Measurements from ENCODE around the gene CCDC194. TPM values are rescaled to one million over a fixed set of nuclear protein-coding genes. Genes with fewer than 3 reads are reported as not detected.

CCDC194 gene
- total and polyA plus RNA-seq, 2 of the 8 experiments (the other 6 are each of a cell fraction or from before 2014, with no cell fraction given): 0.33 TPM; not detected in 1

DNA sequence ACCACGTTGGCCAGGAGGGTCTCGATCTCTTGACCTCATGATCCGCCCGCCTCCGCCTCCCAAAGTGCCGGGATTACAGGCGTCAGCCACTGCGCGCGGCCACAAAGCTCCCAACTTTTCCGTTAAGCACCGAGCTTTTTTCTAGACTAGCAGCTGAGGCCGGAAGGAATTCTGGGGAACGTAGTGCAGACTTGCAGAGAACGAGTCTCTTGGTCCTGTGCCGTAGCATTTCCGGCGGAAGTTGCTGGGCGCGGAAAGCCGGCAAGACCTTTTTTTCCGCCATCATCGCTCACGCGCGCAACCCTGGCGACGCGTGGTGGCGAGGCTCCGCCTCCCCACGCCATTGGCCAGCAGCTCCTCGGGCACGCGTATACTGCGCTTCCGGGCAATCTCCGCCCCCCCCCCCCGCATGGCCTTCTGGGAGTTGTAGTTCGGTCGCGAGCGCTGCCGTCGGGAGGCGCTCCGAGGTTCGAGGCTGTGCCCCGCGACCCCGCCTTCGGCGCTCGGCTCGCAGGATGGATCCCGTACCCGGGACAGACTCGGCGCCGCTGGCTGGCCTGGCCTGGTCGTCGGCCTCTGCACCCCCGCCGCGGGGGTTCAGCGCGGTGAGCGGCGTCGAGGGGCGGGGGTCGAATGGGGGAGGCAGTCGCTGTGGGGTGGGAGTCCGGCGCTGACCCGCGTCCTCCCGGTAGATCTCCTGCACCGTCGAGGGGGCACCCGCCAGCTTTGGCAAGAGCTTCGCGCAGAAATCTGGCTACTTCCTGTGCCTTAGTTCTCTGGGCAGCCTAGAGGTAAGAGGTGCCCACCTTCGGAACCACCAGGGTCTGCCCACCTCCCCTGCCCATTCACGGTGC, 25.9 kb upstream of the CCDC194 start, which contains the start of gene MVB12A:
Gene MVB12A (plus strand): TSS at position 427 of the 854 bp plus-strand sequence. CDS start 89 bp downstream, at position 516.
- Histone ChIP-seq H3K4me3 (ENCODE audit: extremely low read depth in 1 of 4, insufficient read depth in 2 of 4, low read depth in 3 of 4, low read length in 4 of 4) (peak within 1 kb of the TSS; percentile 57 to 88 (median 78)), H3K4me2 (ENCODE audit: insufficient read depth in 1 of 2, low read depth in 2 of 2, low read length in 2 of 2) (peak within 1 kb of the TSS; percentile 59 to 76), H3K56ac (replicated peaks; ENCODE audit: insufficient read length, low read depth, low read length) (peak within 1 kb of the TSS; percentile 46), H3K4me1 (replicated peaks in 1 of 4; ENCODE audit: control insufficient read depth in 3 of 4, insufficient read depth in 4 of 4, low read length in 3 of 4) (peaks cover 3 to 15% (median 9%) of the 10 kb centered on the region in 4 experiments), H2AFZ (ENCODE audit: low read length) (peak within 1 kb of the TSS; percentile 88), H3K9ac (replicated peaks in 1 of 4; ENCODE audit: extremely low read depth in 1 of 4, low read depth in 3 of 4, low read length in 3 of 4) (peak within 1 kb of the TSS; percentile 8 to 78 (median 38)), H3K27ac (ENCODE audit: low read depth, low read length) (peak within 1 kb of the TSS; percentile 62; the same call in 1 of the 2 replicates), H2BK120ac (replicated peaks; ENCODE audit: low read depth, low read length) (peak within 1 kb of the TSS; percentile 21), H3K9me3 (ENCODE audit: insufficient read depth in 2 of 2, low read depth in 1 of 2, low read length in 1 of 2) (no peaks in the 10 kb centered on the region), H2BK12ac (ENCODE audit: low read depth, low read length) (peak within 1 kb of the TSS; percentile 22; the same call in 1 of the 2 replicates), H3K23me2 (ENCODE audit: low read depth, low read length) (peaks cover 12% of the 10 kb centered on the region), H3K36me3 (ENCODE audit: control insufficient read depth in 2 of 4, insufficient read depth in 4 of 4, low read length in 3 of 4) (no peaks in the 10 kb centered on the region), H3K79me1 (ENCODE audit: low read depth, low read length) (no peaks in the 10 kb centered on the region), H3K14ac (ENCODE audit: insufficient read length) (peak within 1 kb of the TSS; percentile 54), H3K79me2 (ENCODE audit: control insufficient read depth in 1 of 2, insufficient read depth in 2 of 2, low read length in 2 of 2) (no peaks in the 10 kb centered on the region), H4K91ac (replicated peaks; ENCODE audit: insufficient read length, low read length) (peak within 1 kb of the TSS; percentile 91), H3K23ac (ENCODE audit: insufficient read length) (no peak within 1 kb of the TSS), H3K18ac (ENCODE audit: extremely low read depth, low read length) (peak within 1 kb of the TSS; percentile 4; the same call in 1 of the 2 replicates), H2BK5ac (ENCODE audit: low read depth, low read length) (peak within 1 kb of the TSS; percentile 20; the same call in 1 of the 2 replicates), H2AK5ac (ENCODE audit: low read depth, low read length) (0 out of 2 replicates have a peak within 1 kb of the TSS, but pooled peaks have one; percentile 32), H4K8ac (ENCODE audit: extremely low read depth, insufficient read depth, low read length) (peak within 1 kb of the TSS; percentile 75; the same call in 1 of the 2 replicates), H3K27me3 (replicated peaks in 1 of 4; ENCODE audit: control insufficient read depth in 3 of 4, extremely low read depth in 1 of 4, insufficient read depth in 3 of 4, low read length in 3 of 4) (peaks cover 0 to 3% (median 0%) of the 10 kb centered on the region in 4 experiments; a peak in 2 of 7 replicates), H2BK20ac (ENCODE audit: low read length) (no peak within 1 kb of the TSS), H2BK15ac (ENCODE audit: low read length) (peak within 1 kb of the TSS; percentile 61), H4K20me1 (replicated peaks in 1 of 2; ENCODE audit: control insufficient read depth in 1 of 2, insufficient read depth in 2 of 2, low read length in 2 of 2) (peaks cover 0 to 4% of the 10 kb centered on the region in 2 experiments), H3K4ac (replicated peaks; ENCODE audit: insufficient read length, low read depth, low read length) (peak within 1 kb of the TSS; percentile 85), H4K5ac (ENCODE audit: insufficient read length, low read depth, low read length) (peak within 1 kb of the TSS; percentile 46)
- 3% methylated on average over 69 of the region's 85 CpGs; no CpG with 5 or more reads in 1 of the 2 experiments for WGBS, 2 experiments (ENCODE audit: extremely low coverage in 1 of 2, insufficient coverage in 1 of 2, insufficient read length in 1 of 2, insufficient replicate concordance in 2 of 2, low coverage in 1 of 2, low lambda C conversion rate in 2 of 2, missing lambda C conversion rate in 1 of 2)
- ChIA-PET CTCF (ENCODE audit: partially characterized antibody) (interaction anchor here (0.6 to 1.5 kb wide), 7 partner anchors 10 to 72 kb away, joined by 3 to 8 read pairs (median 3); partner anchors contain the start of gene TMEM221), POLR2A (ENCODE audit: partially characterized antibody) (interaction anchor here (0.8 to 6.1 kb wide), 10 partner anchors 9 to 85 kb away, joined by 3 to 44 read pairs (median 4); partner anchors contain the start of genes BST2 and CCDC194)
- peak; percentile 90 to 99 for DNase-seq (ENCODE audit: low read depth in 1 of 2, low spot score in 2 of 2)
- peak; percentile 96 for FAIRE-seq
- TF ChIP-seq CHD1 (IDR thresholded peaks at IDR 0.05; ENCODE audit: low read depth, low read length) (no peak), RAD21 (IDR thresholded peaks at IDR 0.05 in 1 of 2, conservative IDR thresholded peaks at IDR 0.05 in 1 of 2; ENCODE audit: low read depth in 2 of 2, low read length in 2 of 2) (no peak), POLR2AphosphoS5 (IDR thresholded peaks at IDR 0.05; ENCODE audit: low read depth, low read length) (0 out of 2 replicates have a peak, but pooled peaks have one; percentile 24), PHF8 (conservative IDR thresholded peaks at IDR 0.05; ENCODE audit: low read depth, low read length) (no peak), SIX5 (IDR thresholded peaks at IDR 0.05; ENCODE audit: low read depth, low read length) (peak; percentile 56), RNF2 (IDR thresholded peaks at IDR 0.05; ENCODE audit: borderline replicate concordance, low read depth, low read length, missing control alignments, poor library complexity, severe bottlenecking) (no peak), KDM4A (IDR thresholded peaks at IDR 0.05; ENCODE audit: low read depth, low read length, severe bottlenecking) (peak; percentile 55), BACH1 (IDR thresholded peaks at IDR 0.05; ENCODE audit: low read length) (no peak), SP1 (IDR thresholded peaks at IDR 0.05; ENCODE audit: low read depth, low read length) (peak; percentile 32; the same call in 1 of the 2 replicates)
